ENCODE results near the gene LARGE2.

The LARGE2 gene

DNA sequence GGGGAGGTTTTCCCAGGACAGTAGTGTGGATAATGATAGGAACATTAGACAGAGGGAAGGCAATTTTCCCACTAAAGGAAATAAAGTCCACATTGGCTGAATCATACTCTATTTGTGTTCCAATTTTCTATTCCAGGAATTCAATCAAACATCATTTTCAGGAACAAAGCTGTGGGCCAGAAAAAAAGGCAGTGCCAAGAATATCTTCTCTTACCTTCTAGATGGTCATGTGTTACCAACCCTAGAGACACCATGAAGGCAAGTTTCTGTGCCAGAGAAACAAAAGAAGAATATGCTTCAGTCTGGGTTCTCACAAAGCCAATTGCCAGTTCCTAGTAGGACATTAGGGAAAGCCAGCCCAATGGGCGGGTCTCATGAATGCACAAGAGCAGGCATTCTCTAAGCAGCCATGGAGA is 27.5 kb downstream of the LARGE2 start:
- peaks cover 16% of the 10 kb centered on the region for H3K4me1 ChIP-seq (ENCODE audit: control insufficient read depth, low read length)
- H3K4me3 ChIP-seq (ENCODE audit: low read length) = no peak overlapping the region
- no peak overlapping the region for H3K4me2 ChIP-seq (ENCODE audit: low read length)
- H4K20me1 ChIP-seq (ENCODE audit: control insufficient read depth, insufficient read depth, low read depth, low read length) = no peaks in the 10 kb centered on the region
- H3K27me3 ChIP-seq (ENCODE audit: control insufficient read depth, low read length) = no peaks in the 10 kb centered on the region
- peaks cover 45% of the 10 kb centered on the region for H3K36me3 ChIP-seq (ENCODE audit: control insufficient read depth, low read length)
- no peaks in the 10 kb centered on the region for H3K9me3 ChIP-seq (ENCODE audit: control insufficient read depth, insufficient read depth, low read length)
- TF ChIP-seq CTCF (IDR thresholded peaks at IDR 0.05; ENCODE audit: low read depth, low read length, poor library complexity, severe bottlenecking) = no peak
- no peak for TF ChIP-seq EZH2phosphoT487 (IDR thresholded peaks at IDR 0.05; ENCODE audit: borderline replicate concordance, low read length)
- H3F3A ChIP-seq (ENCODE audit: control insufficient read depth, insufficient read depth) = no peaks in the 10 kb centered on the region
- no peaks in the 10 kb centered on the region for H3K9me2 ChIP-seq (replicated peaks; ENCODE audit: control insufficient read depth, low read length)
- H3K27ac ChIP-seq (ENCODE audit: low read depth, low read length) = no peak overlapping the region
- no peaks in the 10 kb centered on the region for H3K79me2 ChIP-seq (ENCODE audit: control insufficient read depth, low read length)

DNA sequence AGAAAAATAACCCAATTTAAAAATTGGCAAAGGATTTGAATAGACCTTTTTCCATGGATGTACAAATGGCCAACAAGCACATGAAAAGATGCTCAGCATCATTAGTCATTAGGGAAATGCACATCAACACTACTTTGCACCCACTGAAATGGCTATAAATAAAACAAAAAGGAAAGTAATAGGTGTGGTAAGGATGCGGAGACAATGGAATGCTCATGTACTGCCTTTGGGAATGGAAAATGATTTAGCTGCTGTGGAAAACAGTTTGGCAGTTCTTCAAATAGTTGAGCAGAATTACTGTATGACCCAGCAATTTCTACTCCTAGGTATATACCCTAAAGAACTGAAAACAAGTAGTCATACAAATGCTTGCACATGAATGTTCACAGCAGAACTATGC is 37.4 kb downstream of the LARGE2 start:
- no peak for TF ChIP-seq EZH2phosphoT487 (IDR thresholded peaks at IDR 0.05; ENCODE audit: borderline replicate concordance, low read length)
- no peak for TF ChIP-seq CTCF (IDR thresholded peaks at IDR 0.05; ENCODE audit: low read depth, low read length, poor library complexity, severe bottlenecking)
- Histone ChIP-seq H3K27me3 (ENCODE audit: control insufficient read depth, low read length) (no peaks in the 10 kb centered on the region), H3K36me3 (ENCODE audit: control insufficient read depth, low read length) (peaks cover 7% of the 10 kb centered on the region), H3F3A (ENCODE audit: control insufficient read depth, insufficient read depth) (no peaks in the 10 kb centered on the region), H4K20me1 (ENCODE audit: control insufficient read depth, insufficient read depth, low read depth, low read length) (no peaks in the 10 kb centered on the region), H3K4me2 (ENCODE audit: low read length) (no peak overlapping the region), H3K27ac (ENCODE audit: low read depth, low read length) (no peak overlapping the region), H3K9me3 (ENCODE audit: control insufficient read depth, insufficient read depth, low read length) (no peaks in the 10 kb centered on the region), H3K4me1 (ENCODE audit: control insufficient read depth, low read length) (peaks cover 5% of the 10 kb centered on the region), H3K4me3 (ENCODE audit: low read length) (no peak overlapping the region), H3K79me2 (ENCODE audit: control insufficient read depth, low read length) (no peaks in the 10 kb centered on the region), H3K9me2 (replicated peaks; ENCODE audit: control insufficient read depth, low read length) (no peaks in the 10 kb centered on the region)

- no peak overlapping the region for H3K4me3 ChIP-seq (ENCODE audit: low read length)
- H3F3A ChIP-seq (ENCODE audit: control insufficient read depth, insufficient read depth) = no peaks in the 10 kb centered on the region
- no peak overlapping the region for H3K27ac ChIP-seq (ENCODE audit: low read depth, low read length)
- peaks cover 8% of the 10 kb centered on the region for H3K4me1 ChIP-seq (ENCODE audit: control insufficient read depth, low read length)
- H3K9me3 ChIP-seq (ENCODE audit: control insufficient read depth, insufficient read depth, low read length) = no peaks in the 10 kb centered on the region
- no peaks in the 10 kb centered on the region for H3K79me2 ChIP-seq (ENCODE audit: control insufficient read depth, low read length)
- peaks cover 13% of the 10 kb centered on the region for H3K36me3 ChIP-seq (ENCODE audit: control insufficient read depth, low read length)
- H4K20me1 ChIP-seq (ENCODE audit: control insufficient read depth, insufficient read depth, low read depth, low read length) = no peaks in the 10 kb centered on the region
- H3K4me2 ChIP-seq (ENCODE audit: low read length) = no peak overlapping the region
- no peaks in the 10 kb centered on the region for H3K27me3 ChIP-seq (ENCODE audit: control insufficient read depth, low read length)
- H3K9me2 ChIP-seq (replicated peaks; ENCODE audit: control insufficient read depth, low read length) = no peaks in the 10 kb centered on the region
- TF ChIP-seq CTCF (IDR thresholded peaks at IDR 0.05; ENCODE audit: low read depth, low read length, poor library complexity, severe bottlenecking) = no peak
- no peak for TF ChIP-seq EZH2phosphoT487 (IDR thresholded peaks at IDR 0.05; ENCODE audit: borderline replicate concordance, low read length)
These were observed 38.1 kb downstream of the LARGE2 start for GRCh38 chr11:45960387-45961095.

Measured in DOHH2 (cell line).